K562 (cell line): ENCODE results near the gene NDUFA5. TPM values are rescaled to one million over a fixed set of nuclear protein-coding genes. Genes with fewer than 3 reads are reported as not detected.

Source experiments
- ARHGAP35 ChIP-seq: fragments of 450-650 bp; IDR thresholded peaks from 2 replicates; pipeline ENCODE4 v1.6.1; 2018; ENCODE audit not compliant: partially characterized antibody
- ARID2 ChIP-seq: fragments of 450-650 bp; IDR thresholded peaks from 2 replicates; pipeline ENCODE4 v1.6.1; 2017; ENCODE audit warnings: antibody characterized with exemption, mild to moderate bottlenecking
- E2F6 ChIP-seq, 2 experiments: IDR thresholded peaks; 2 replicates each; pipeline ENCODE4 v1.6.1; 2011; ENCODE audit warnings: borderline replicate concordance in 1 of 2, control low read depth in 1 of 2, low read depth in 1 of 2, low read length in 1 of 2, mild to moderate bottlenecking in 1 of 2, mixed read lengths in 1 of 2, moderate library complexity in 1 of 2; ENCODE audit not compliant: insufficient read depth in 1 of 2, insufficient read length in 1 of 2, poor library complexity in 1 of 2, severe bottlenecking in 1 of 2; ENCODE audit errors: extremely low read depth in 1 of 2
- ELF2 ChIP-seq: fragments of 250-450 bp; sonication (Bioruptor Pico); IDR thresholded peaks from 2 replicates; pipeline ENCODE4 v1.5.0; 2021; ENCODE audit warnings: mild to moderate bottlenecking
- EP400 ChIP-seq: fragments of 450-650 bp; IDR thresholded peaks from 2 replicates; pipeline ENCODE4 v1.6.1; 2017; ENCODE audit warnings: antibody characterized with exemption, mild to moderate bottlenecking, moderate library complexity
- ETS2 ChIP-seq: IDR thresholded peaks from 2 replicates; pipeline ENCODE4 v1.6.1; 2016; ENCODE audit warnings: borderline replicate concordance, missing genetic modification characterization, mild to moderate bottlenecking, moderate library complexity, missing compliant biosample characterization; ENCODE audit not compliant: poor library complexity, severe bottlenecking
- IRF2 ChIP-seq: sonication (generic); formaldehyde crosslinking; IDR thresholded peaks from 2 replicates; pipeline ENCODE4 v1.8.1; 2022; ENCODE audit warnings: mild to moderate bottlenecking, missing genetic modification reagents
- MCM3 ChIP-seq: fragments of 450-650 bp; IDR thresholded peaks from 2 replicates; pipeline ENCODE4 v1.6.1; 2016
- MEF2D ChIP-seq: conservative IDR thresholded peaks from 2 replicates; pipeline ENCODE4 v1.6.1; 2016; ENCODE audit warnings: low read depth, missing genetic modification characterization, missing compliant biosample characterization
- MYNN ChIP-seq, 2 experiments: sonication (generic); formaldehyde crosslinking in 1 of 2; IDR thresholded peaks; 2 replicates each; pipeline versions ENCODE4 v1.5.0 to v1.6.1; 2016 to 2020; ENCODE audit warnings: antibody characterized with exemption in 1 of 2, missing genetic modification reagents in 1 of 2
- NFE2 ChIP-seq: IDR thresholded peaks from 2 replicates; pipeline ENCODE4 v1.6.1; 2014; ENCODE audit warnings: antibody characterized with exemption, low read depth
- NFE2L1 ChIP-seq: fragments of 450-650 bp; IDR thresholded peaks from 2 replicates; pipeline ENCODE4 v1.6.1; 2016; ENCODE audit warnings: missing genetic modification characterization, low read depth, mild to moderate bottlenecking, missing compliant biosample characterization, moderate library complexity, borderline replicate concordance
- NKRF ChIP-seq: fragments of 450-650 bp; IDR thresholded peaks from 2 replicates; pipeline ENCODE4 v1.6.1; 2016; ENCODE audit warnings: borderline replicate concordance
- NR2C1 ChIP-seq, 2 experiments: fragments of 450-650 bp; IDR thresholded peaks; 2 replicates each; pipeline ENCODE4 v1.6.1; 2017; ENCODE audit warnings: mild to moderate bottlenecking in 2 of 2, antibody characterized with exemption in 1 of 2, inconsistent platforms in 1 of 2, missing compliant biosample characterization in 1 of 2, missing genetic modification characterization in 1 of 2
- PRDM10 ChIP-seq: fragments of 450-650 bp; IDR thresholded peaks from 2 replicates; pipeline ENCODE4 v1.6.1; 2018; ENCODE audit not compliant: partially characterized antibody
- ZNF239 ChIP-seq: fragments of 250-450 bp; sonication (Bioruptor Pico); IDR thresholded peaks from 2 replicates; pipeline ENCODE4 v1.4.0; 2020; ENCODE audit warnings: mild to moderate bottlenecking
- ZNF449 ChIP-seq: fragments of 250-450 bp; sonication (Bioruptor Pico); IDR thresholded peaks from 2 replicates; pipeline ENCODE4 v1.8.0; 2022; ENCODE audit warnings: moderate library complexity, mild to moderate bottlenecking, inconsistent platforms
- polyA plus RNA-seq, 8 experiments: library from polyadenylated mRNA; depleted of rRNA in 4 of 8; stranded (reverse) in 5 of 8; unstranded in 3 of 8; fragments of >200 nt; fragmentation: Nextera tagmentation in 2 of 8; fragmentation: Illumina TruSeq in 1 of 8; extraction: Ambion mirVana in 2 of 8; extraction: Trizol in 1 of 8; gene quantifications; 2 replicates each; pipeline versions ENCODE4 v1.2.1 to v1.2.3, GENCODE V29; 2011 to 2014; ENCODE audit warnings: inconsistent platforms in 1 of 8, missing spikeins in 1 of 8
- total RNA-seq, 7 experiments: library from RNA; depleted of rRNA in 6 of 7; stranded (reverse); fragments of >200 nt in 6 of 7; fragmentation: Illumina TruSeq in 2 of 7; extraction: Trizol in 2 of 7; gene quantifications; 2 replicates each; pipeline versions ENCODE4 v1.2.1 to v1.2.3, GENCODE V29; 2011 to 2021; ENCODE audit warnings: low replicate concordance in 1 of 7

Gene NDUFA5
- total and polyA plus RNA-seq, 9 of the 15 experiments (the other 6 are each of a cell fraction or from before 2014, with no cell fraction given): 155 to 677 (median 269) TPM

- TF ChIP-seq ZNF239 (CRISPR knock-in tag): no peak
- no peak for TF ChIP-seq MEF2D (tag)
- no peak for TF ChIP-seq PRDM10
- no peak for TF ChIP-seq ARHGAP35
- TF ChIP-seq ELF2 (CRISPR knock-in tag): no peak
- TF ChIP-seq ARID2: no peak
- TF ChIP-seq NFE2: no peak
- no peak for TF ChIP-seq ZNF449 (CRISPR knock-in tag)
- peak; percentile 47; the same call in 1 of the 2 replicates for TF ChIP-seq MYNN (IDR thresholded peaks at IDR 0.05)
- no peak for TF ChIP-seq MYNN (CRISPR knock-in tag; IDR thresholded peaks at IDR 0.05)
- TF ChIP-seq NR2C1 (IDR thresholded peaks at IDR 0.05): no peak
- TF ChIP-seq NR2C1 (tag; IDR thresholded peaks at IDR 0.05): no peak
- no peak for TF ChIP-seq E2F6 (IDR thresholded peaks at IDR 0.05; ENCODE audit: borderline replicate concordance in 1 of 2, extremely low read depth in 1 of 2, insufficient read depth in 1 of 2, insufficient read length in 1 of 2, low read depth in 1 of 2, low read length in 1 of 2, poor library complexity in 1 of 2, severe bottlenecking in 1 of 2)
- TF ChIP-seq NFE2L1 (tag): no peak
- no peak for TF ChIP-seq IRF2 (CRISPR knock-in tag)
- TF ChIP-seq EP400: no peak; the same call in 1 of the 2 replicates
- TF ChIP-seq NKRF: peak; percentile 95
- TF ChIP-seq MCM3: no peak
- TF ChIP-seq ETS2 (tag): no peak
Observed at GRCh38 chr7:123534383-123535260, 23.0 kb downstream of the NDUFA5 start, which contains the start of gene IQUB (continued).
